SK-N-SH treated with all-trans-retinoic acid at 6 μM for 48 hours (cell line): ENCODE measurements around the gene KRTAP10-10.

Experiments
- CSDC2 ChIP-seq: fragments of 250-450 bp; sonication (Bioruptor Pico); IDR thresholded peaks from 2 replicates; pipeline ENCODE4 v1.5.0; 2020; ENCODE audit warnings: mild to moderate bottlenecking, moderate library complexity
- RARB ChIP-seq: fragments of 250-450 bp; sonication (Bioruptor Pico); IDR thresholded peaks from 2 replicates; pipeline ENCODE4 v1.8.0; 2021; ENCODE audit warnings: mild to moderate bottlenecking, moderate library complexity
- ZC3H10 ChIP-seq: fragments of 250-450 bp; sonication (Bioruptor Pico); IDR thresholded peaks from 2 replicates; pipeline ENCODE4 v1.5.1; 2021; ENCODE audit warnings: mild to moderate bottlenecking, moderate library complexity
- TF ChIP-seq, protein P1 (sequence below): fragments of 250-450 bp; sonication (Bioruptor Pico); IDR thresholded peaks from 2 replicates; pipeline ENCODE4 v1.8.0; 2021; ENCODE audit warnings: low read depth, mild to moderate bottlenecking, moderate library complexity, borderline replicate concordance

DNA sequence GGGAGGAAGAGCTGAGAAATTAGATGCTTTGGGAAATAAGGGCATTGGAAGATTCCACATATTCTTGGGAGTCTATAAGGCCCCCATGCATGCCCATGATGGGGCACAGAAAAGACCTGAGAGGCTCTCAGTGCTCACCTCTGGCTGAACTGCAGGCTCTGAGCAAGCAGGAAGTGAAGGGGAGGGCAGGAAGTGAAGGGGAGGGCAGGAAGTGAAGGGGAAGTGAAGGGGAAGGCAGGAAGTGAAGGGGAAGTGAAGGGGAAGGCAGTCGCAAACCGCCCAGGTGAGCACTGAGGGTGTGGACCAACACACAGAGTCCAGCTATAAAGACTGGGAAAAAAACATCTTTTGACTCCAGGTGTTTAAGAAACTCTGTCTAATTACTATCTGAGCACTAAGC, 6.7 kb upstream of the KRTAP10-10 start:
- TF ChIP-seq CSDC2 (no peak), RARB (CRISPR knock-in tag) (no peak), ZC3H10 (no peak)
- TF ChIP-seq, protein P1, sequence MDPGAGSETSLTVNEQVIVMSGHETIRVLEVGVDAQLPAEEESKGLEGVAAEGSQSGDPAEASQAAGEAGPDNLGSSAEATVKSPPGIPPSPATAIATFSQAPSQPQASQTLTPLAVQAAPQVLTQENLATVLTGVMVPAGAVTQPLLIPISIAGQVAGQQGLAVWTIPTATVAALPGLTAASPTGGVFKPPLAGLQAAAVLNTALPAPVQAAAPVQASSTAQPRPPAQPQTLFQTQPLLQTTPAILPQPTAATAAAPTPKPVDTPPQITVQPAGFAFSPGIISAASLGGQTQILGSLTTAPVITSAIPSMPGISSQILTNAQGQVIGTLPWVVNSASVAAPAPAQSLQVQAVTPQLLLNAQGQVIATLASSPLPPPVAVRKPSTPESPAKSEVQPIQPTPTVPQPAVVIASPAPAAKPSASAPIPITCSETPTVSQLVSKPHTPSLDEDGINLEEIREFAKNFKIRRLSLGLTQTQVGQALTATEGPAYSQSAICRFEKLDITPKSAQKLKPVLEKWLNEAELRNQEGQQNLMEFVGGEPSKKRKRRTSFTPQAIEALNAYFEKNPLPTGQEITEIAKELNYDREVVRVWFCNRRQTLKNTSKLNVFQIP (CRISPR knock-in tag) = no peak
